D341Med (cell line): ENCODE results near the gene HHAT.
"Not testable (repeated sequence)": the region's sequence is repeated elsewhere in the genome, so short reads cannot be mapped to it uniquely, and the experiment has no call there.

Source experiments
- DNase-seq: peaks from one replicate; pipeline ENCODE4 v3.0.0; 2012; ENCODE audit warnings: low spot score

HHAT gene

DNA sequence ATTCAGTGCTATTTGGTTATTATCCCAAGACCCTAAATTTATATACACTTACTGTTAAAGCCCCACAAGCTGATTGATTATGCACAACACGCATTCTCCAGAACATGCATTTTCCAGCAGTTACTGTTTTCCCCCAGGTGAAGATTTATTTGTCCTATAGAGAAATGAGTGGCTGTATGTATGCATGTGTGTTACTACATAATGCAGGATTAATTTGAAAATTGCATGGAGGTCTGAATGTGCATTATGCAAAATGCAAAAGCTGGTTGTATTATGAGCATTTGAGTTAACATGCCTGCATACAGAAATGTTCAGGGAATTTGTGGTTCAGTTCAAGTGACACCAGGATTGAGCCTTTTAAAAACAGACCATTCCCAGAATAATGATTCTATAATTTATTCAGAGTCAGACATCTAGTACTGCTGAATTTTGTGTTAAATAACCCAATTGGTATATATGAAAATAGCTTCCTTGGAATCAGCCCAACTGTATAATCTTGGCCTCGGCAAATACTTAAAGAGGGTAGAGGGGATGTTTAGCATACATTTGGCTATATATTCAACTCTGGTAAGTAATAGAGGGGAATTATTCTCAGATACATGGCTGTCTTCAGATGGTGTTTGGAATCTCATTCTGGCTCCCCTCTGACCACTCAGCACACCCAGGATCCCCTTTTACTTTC lies 320.0 kb downstream of the HHAT start:
- DNase-seq: no peak

DNA sequence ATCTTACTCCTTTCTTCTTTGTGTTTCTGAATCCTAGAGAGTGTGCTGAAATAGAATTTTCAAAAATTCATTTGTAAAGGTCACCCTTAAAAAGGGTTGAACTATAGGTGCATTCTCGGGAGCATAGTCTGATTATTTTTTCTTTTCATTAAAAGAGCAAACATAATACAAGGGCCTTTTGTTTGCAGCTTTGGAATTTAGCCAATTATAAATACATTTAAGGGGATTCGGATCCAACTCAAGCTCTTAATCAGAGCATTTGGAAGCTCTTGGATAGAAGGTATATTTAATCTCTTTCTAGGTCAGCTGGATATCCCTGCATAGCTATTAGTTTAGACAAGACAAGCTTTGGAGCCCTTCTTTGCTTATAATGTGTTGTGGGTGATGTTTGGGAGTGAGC lies 321.7 kb downstream of the HHAT start:
- DNase-seq: no peak

DNA sequence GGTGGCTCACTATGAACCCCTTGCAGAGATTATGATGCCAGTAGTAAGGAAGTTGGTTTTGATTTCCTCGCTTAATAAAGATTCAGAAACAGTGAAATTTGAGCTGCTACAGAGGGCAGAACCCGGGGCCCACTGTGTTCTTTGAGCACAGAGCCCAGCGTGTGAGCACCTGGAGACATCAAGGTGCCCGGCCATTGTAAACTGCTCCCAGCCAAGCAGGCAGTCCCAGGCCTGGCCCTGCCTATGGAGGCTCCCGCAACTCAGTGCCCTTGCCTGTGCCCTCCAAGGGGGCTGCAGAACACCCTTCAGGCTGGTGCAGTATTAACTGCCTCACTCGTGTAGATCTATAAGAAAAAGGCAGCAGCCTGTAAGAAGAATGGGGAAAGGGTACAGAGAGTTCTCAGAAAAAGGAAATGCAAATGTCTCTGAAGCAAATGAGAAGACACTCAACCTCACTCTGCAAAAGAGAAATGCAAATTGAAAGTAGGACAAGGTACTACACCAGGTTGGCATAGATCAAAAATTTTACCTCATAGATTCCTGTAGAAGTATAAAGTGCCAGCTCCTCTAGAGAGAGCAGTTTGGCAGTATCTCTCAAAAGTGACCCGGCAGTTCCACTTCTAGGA lies 323.7 kb downstream of the HHAT start:
- DNase-seq: no peak

DNA sequence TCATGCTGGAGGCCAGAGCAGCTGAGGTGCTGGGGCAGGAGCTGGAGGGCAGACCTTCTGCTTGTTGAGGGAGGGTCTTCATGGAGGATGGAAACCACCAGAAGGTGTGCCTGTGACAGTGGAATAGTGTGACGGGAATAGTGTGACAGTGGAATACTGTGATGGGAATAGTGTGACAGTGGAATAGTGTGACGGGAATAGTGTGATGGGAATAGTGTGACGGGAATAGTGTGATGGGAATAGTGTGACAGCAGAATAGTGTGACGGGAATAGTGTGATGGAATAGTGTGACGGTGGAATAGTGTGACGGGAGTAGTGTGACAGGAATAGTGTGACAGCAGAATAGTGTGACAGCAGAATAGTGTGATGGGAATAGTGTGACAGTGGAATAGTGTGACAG lies 325.1 kb downstream of the HHAT start:
- DNase-seq: no peak

DNA sequence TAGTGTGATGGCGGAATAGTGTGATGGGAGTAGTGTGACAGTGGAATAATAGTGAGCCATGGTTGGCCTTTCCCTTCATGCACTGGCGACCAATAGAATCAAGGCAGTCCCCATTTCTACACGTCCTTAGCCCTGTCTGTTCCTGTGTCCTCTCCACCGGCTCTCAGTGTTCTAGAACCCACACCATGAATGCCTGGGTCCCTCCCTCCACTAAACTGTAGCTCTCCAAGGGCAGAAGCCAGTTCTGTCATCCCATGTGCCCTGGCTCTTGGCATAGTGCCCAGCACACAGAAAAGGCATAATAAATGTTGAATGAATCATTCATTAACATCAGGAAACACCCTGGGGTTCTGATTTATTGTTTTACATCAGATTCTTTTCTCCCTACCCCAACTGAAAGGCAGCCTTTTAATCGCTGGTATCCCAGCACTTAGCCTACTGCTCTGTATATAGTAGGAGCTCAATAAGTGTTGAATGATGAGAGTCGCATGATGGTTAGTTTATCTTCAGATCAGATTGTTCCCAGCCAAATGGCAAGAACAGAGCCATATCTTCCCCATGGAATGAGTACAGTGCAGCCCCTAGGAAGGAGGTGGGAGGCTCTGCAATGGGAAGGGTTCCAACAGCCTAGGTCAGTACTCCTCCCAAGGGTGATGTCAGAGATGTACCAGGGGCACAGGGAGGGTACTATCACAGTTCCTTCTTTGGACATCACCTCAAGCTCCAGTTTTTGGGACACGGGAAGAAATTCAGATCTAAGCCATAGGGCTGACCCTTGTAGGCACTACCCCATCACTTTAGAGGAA lies 325.7 kb downstream of the HHAT start:
- no peak for DNase-seq

DNA sequence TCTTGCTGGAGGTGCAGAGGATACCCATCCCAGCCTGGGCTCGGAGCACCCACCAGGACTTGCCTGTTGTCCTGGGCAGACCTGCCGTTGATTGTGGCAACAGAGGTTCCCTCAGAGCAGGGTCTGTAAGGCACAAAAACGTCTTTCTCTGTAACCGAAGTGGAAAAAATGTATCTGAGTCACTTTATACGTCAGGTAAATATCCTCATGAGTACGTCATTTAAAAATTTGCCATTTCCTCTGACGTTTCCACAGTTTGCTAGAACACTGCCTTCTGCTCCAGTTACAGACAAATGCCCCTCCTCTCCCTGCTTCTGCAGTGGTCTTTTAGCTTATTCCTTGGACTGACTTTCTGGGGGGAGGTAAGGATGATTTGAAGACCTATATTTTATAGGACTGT lies 326.8 kb downstream of the HHAT start:
- no peak for DNase-seq

DNA sequence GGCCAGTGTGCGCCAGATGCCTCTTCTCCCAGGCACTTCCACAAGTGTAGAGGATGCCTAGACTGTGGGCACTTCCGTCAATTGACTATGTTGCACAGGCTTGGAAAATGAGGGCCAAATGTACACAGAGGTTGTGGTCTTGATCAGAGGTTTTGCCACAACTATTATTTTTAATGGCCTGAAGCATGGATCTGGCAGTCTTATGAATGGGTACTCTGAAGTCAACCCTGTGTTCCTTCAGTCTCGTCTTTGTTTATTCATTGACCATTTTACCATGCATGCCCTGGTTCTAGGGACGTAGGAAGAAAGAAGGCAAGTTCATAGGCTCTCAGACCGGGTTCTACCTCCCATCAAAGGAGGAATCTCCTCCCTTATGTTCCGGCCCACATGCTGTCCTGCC lies 329.1 kb downstream of the HHAT start:
- DNase-seq: no peak

DNA sequence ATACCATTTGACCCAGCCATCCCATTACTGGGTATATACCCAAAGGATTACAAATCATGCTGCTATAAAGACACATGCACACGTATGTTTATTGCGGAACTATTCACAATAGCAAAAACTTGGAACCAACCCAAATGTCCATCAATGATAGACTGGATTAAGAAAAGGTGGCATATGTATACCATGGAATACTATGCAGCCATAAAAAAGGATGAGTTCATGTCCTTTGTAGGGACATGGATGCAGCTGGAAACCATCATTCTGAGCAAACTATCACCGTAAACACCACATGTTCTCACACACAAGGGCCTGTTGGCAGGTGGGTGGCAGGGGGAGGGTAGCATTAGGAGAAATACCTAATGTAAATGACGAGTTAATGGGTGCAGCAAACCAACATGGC lies 332.8 kb downstream of the HHAT start:
- not testable (repeated sequence) for DNase-seq

DNA sequence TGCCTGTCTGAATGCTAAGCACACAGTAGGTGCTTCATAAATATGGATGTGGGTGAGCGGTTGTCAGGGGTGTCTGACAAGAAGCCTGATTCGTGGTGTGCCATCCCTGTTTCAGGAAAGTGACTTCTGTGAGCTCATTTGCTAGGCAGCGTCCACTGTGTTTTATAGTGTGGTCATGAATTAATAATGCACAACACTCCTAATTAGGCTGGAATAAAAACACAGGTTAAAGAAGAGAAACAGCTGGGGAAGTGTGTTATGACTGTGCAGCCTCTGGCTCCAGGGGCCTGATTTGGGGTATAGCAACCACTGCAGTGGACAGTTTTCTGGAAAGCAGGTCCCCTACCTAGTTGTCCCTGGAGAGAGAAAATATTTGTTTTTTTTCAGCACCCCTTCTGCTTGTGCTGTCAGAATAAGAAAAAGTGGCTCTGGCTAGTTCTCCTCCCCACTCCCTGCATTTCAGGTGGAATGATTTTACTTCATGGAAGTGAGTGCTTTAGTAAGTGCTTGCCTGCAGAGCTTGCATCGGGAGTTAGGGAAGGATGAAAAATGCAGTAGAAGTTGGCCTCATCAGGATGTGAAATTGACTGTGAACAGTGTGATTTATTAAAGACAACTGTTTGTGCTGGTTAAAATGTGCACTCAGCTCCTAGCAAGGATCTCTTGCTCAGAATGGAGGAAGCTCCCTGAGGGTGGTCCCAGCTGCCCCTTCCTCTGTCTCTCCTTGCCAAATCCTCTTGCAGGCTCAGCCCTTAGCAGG lies 333.8 kb downstream of the HHAT start:
- DNase-seq: no peak

DNA sequence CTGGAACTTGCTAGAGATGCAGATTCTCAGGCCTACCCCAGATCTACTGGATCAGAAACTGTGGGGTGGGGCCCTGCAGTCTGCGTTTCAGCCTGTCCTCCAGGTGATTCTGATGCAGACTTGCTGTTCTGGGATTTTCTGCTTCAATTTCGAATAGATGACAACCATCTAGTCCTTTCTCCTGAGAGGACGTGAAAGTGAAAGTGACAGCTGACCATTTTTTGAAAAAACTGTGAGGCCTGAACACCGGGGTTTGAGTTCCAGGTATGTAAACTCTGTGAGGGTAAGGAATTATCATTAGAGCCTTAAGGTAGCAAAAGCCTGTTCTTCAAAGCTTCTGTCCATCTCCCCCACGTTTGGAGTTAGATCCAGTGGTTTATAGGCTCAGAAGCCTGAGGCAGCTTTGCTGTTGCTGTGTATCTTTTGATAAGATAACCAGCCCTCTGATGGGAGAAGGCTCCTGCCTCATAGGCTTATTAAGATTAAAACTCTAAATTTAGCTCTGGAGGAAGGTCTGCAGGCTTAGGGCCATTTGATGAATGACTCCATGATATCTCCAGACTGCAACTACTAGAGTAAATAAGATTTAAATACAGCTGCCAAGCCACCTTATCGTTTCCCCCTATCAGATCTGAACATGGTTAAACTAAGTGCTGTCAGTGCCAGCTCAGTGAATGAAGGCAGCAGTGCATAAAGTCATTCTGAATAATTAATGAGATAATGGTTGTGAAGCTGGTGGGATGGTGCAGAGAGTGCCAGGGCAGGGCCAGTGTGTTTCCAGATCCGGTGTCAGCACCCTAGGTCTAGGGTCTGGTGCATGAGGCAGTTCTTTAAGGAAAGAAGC lies 335.2 kb downstream of the HHAT start:
- peak; percentile 62 for DNase-seq

DNA sequence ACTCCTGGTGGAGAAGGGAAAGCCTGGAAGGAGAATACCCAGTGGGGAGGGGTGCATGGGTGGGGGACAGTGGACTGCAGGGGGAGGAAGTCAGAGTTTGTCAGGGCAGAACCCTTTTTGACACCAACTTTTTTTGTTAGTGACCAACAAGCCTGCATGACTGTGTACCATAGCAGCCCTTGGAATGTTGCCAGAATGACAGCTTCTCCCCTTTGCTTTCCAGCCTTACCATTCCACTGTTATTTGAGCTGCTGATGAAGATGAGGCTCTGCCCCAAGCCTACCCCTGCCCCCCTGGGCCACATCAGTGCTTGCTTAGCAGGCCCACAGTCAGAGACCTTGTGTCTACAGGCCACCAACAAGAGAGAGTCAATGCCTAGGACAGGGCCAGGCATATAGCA lies 341.2 kb downstream of the HHAT start:
- DNase-seq: no peak

DNA sequence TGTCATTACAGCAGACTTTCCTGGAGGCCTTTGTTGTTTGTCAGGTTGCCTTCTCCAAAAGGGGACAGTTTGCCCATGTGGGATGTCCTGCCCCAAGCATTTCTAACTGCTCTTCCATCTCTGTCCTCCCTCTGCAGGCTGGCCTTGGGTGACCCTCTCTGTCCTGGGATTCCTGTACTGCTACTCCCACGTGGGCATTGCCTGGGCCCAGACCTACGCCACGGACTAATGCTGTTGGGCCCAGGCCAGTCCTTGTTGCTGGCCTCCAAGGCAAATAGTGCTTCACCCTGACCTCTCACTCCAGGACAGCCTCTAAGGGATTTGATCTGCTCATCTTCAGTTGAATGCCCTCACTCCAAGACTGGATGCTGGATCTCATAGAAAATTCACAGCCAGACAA lies 345.4 kb downstream of the HHAT start:
- no peak for DNase-seq

DNA sequence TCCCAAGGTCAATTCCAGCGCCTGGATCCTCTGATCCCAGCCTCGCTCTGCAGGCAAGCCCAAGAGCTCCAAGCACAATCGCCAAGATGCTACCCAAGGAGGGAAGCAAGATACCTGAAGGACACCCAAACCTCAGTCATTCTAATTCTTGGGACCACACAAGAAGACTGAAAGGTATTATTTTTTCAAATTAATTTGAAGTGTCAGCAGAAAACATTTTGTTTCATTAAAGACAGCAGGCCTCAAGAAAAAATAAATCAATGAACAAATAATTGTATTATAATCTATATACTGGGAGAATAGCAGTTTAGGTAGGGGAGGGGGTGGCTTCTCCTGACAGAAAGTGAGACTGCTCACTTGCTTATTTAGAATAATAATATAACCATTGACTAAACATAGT lies 347.8 kb downstream of the HHAT start:
- DNase-seq: no peak

DNA sequence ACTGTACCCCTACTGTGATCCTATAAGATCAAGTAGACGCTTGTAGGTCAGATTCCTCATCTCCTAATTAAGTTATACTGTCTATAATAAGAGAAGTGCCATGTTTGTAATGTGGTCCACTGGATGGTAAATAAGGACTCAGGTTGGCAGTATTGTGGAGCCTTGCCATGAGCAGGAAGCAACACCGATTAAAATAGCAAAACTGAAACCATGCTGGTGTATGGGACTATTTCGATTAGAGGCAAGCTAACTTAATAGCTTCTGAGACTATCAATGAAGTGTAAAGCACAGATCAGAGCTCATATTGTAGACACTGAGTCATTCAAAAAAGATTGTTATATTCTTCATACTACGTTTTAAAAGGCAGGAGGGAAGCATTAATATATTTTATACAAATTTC lies 348.8 kb downstream of the HHAT start:
- DNase-seq: no peak

DNA sequence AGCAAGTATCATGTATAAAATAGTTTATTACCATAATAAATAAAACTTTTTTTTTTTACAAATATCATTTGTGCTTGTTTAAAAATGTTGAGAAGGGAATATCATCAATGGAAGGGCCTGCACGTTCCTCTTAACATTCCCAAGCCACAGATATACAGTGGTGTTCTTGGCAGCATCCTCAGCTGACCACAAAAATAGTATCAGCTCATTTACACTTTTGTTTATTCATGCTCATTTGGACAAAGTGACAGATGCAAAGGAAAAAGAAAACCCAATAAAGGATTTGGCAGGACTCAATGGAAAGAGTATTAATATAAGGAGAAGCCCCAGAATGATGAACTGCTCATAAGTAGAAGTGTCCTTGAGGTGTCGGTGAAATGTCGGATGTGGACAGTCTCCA lies 349.6 kb downstream of the HHAT start:
- no peak for DNase-seq

DNA sequence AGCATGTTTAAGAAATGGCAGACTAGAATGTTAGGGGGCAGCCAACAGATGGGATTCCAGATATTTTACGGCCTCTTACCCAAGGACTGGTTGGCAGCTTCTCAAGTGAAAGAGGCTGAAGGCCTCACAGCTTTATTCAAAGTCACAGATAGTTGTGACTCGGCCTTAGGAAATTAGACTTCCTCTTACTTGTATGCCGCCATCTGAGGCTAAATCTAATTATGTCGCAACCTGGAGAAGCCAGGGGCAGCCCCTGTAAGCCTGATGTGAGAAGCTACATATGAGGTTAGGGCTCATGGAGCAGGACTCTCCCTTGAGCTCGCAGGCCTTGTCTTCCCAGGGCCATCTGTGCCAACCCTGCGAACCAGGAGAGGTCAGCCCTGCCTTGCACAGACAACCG lies 352.5 kb downstream of the HHAT start:
- DNase-seq: no peak

DNA sequence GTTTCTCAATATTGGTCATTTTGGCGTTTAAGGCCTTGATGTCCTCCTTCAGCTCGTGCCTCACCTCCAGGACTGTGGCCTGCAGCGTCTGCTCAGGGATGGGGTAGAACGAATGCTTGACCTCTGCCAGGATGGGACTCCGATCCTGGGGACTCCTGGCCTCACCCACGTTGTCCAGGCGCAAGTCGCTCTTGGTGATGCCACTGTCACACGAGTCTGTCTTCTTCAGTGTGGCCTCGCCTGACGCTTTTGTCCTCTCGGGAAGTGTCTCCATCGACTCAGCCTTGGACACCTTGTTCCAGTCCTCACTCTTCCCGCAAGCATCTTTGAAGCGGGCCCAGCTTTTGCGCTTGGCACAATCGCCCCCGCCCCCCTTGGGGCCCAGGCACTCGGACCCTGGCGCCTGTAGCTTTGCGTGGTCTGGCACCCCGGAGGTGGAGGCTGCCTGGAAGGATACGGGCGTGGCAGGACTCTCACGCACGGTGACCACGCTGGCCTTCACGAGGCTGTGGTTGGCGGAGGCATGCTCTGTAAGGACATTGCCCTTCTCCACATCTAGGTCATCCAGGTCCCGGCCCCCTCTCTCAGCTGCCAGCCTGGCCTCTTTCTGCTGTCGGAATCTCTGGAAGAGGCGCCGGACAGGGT lies 354.8 kb downstream of the HHAT start:
- no peak for DNase-seq

DNA sequence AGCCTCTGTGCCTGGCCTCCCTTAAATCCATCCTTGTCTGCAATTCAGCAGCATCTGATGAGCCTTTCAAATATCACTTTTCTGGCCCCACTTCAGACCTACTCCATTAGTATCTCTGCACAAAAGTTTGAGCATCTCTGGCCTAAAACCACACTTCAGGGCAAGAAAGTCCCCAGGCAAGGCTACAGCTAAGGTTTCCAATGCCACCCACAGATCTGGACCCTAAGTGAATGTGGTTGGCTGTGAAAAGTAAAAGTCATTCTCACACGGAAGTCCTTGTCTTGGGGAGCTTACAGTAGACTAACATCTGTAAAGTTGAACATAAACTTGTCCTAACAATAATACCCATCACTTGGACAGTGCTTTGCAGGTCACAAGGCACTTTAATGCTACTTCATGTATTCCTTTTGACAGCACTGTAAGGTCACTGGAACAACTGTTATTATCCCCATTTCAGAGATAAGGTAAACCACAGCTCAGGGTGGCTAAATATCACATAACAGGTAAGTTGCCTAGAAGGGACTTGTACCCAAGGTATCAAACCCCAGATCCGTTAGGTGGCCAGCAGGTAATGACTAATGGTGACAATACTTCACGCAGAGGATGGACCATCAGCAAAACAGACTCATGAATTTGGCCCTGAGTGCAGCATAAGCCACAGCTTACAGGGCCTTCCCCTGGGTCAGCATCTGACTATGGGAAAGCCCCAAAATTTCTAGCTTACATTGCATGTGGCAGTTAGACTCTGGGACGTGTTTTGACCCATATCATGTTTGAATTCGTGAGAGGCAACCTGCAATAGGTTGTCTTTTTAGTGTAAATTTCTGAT lies 356.0 kb downstream of the HHAT start:
- DNase-seq: no peak

DNA sequence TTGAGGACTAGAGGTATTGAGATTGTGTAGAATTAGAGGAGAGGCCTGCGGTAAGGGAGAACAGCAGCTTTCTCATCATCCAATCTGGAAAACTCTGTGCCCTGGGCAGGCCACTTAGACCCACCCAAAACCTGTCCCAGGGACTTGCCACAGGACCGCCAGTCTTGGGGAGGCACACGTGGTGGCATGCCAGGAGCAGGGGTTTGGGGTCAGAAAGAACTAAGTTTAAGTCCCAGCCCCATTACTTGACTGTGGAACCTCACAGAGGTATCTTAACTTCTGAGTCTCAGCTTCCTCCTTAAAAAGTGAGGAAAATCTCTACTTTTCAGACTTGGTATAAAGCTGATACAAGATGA lies 356.6 kb downstream of the HHAT start:
- DNase-seq: no peak

DNA sequence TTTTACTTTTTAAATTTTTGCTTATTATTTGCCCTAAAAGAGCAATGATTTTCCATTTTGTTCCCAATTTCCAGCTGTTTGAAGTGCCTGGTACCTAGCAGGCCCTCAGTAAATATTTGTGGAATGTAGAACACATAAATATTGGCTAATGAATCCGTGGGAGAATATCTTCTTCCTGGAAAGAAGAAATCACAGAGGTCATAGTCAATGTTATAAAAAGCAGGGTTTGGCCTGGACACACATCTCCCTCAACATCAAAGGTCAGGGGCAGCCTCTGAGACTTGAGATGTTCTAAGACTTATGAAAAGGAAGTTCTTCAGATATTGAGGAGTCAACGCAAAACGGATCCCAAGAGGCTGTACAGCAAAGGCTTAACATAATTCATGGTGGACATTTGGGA lies 358.1 kb downstream of the HHAT start:
- no peak for DNase-seq
